ENCODE results near the gene FBXL13. TPM values are rescaled to one million over a fixed set of nuclear protein-coding genes. Genes with fewer than 3 reads are reported as not detected.

FBXL13 gene
- total RNA-seq, 1 donor from 2014 or later, result 2.1 TPM

DNA sequence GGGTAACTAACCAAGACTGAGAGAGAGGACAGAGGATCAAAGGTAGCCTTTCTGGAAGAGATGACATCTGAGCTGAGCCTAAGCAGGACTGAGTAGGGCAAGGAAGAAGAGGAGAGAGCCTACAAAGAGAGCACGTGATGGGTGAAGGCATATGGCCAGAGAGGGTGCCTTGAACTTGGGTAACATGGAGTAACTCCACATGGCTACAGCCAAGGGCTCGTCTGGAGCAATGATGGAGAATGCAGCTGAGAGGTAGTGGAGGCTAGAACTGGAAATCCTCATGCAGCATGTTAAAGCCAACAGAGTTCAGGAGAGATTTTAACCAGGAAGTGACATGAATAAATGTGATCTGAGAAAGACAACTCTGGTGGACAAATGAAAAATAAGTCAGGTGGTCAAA lies 84.0 kb downstream of the FBXL13 start:
- H3K27ac Mint-ChIP-seq (ENCODE audit: unreplicated experiment), result no peak overlapping the region
- TF ChIP-seq, protein P1, sequence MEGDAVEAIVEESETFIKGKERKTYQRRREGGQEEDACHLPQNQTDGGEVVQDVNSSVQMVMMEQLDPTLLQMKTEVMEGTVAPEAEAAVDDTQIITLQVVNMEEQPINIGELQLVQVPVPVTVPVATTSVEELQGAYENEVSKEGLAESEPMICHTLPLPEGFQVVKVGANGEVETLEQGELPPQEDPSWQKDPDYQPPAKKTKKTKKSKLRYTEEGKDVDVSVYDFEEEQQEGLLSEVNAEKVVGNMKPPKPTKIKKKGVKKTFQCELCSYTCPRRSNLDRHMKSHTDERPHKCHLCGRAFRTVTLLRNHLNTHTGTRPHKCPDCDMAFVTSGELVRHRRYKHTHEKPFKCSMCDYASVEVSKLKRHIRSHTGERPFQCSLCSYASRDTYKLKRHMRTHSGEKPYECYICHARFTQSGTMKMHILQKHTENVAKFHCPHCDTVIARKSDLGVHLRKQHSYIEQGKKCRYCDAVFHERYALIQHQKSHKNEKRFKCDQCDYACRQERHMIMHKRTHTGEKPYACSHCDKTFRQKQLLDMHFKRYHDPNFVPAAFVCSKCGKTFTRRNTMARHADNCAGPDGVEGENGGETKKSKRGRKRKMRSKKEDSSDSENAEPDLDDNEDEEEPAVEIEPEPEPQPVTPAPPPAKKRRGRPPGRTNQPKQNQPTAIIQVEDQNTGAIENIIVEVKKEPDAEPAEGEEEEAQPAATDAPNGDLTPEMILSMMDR (conservative IDR thresholded peaks at IDR 0.05), result no peak
- no peaks in the 10 kb centered on the region for H3K4me1 Mint-ChIP-seq
- H3K9me3 Mint-ChIP-seq, result no peaks in the 10 kb centered on the region
- H3K36me3 Mint-ChIP-seq (ENCODE audit: low read depth), result no peaks in the 10 kb centered on the region
- H3K4me3 Mint-ChIP-seq, result no peak overlapping the region
- no peak for DNase-seq (ENCODE audit: low read depth, low spot score)
- H3K27me3 Mint-ChIP-seq (ENCODE audit: low read depth), result no peaks in the 10 kb centered on the region

GRCh38 chr7:102988631-102989560 lies 85.7 kb downstream of the FBXL13 start:
- Mint-ChIP-seq H3K9me3 (no peaks in the 10 kb centered on the region), H3K36me3 (ENCODE audit: low read depth) (no peaks in the 10 kb centered on the region), H3K4me1 (no peaks in the 10 kb centered on the region), H3K27ac (ENCODE audit: unreplicated experiment) (no peak overlapping the region), H3K4me3 (no peak overlapping the region), H3K27me3 (ENCODE audit: low read depth) (no peaks in the 10 kb centered on the region)
- no peak for DNase-seq (ENCODE audit: low read depth, low spot score)
- TF ChIP-seq, protein P1 (conservative IDR thresholded peaks at IDR 0.05), result no peak

GRCh38 chr7:102988088-102988487 lies 86.5 kb downstream of the FBXL13 start:
- TF ChIP-seq, protein P1 (conservative IDR thresholded peaks at IDR 0.05), result no peak
- DNase-seq (ENCODE audit: low read depth, low spot score), result no peak
- no peak overlapping the region for H3K4me3 Mint-ChIP-seq
- no peaks in the 10 kb centered on the region for H3K4me1 Mint-ChIP-seq
- H3K27ac Mint-ChIP-seq (ENCODE audit: unreplicated experiment), result no peak overlapping the region
- no peaks in the 10 kb centered on the region for H3K36me3 Mint-ChIP-seq (ENCODE audit: low read depth)
- H3K9me3 Mint-ChIP-seq, result no peaks in the 10 kb centered on the region
- H3K27me3 Mint-ChIP-seq (ENCODE audit: low read depth), result no peaks in the 10 kb centered on the region

- TF ChIP-seq, protein P1 (conservative IDR thresholded peaks at IDR 0.05), result no peak
- peaks cover 3% of the 10 kb centered on the region for H3K9me3 Mint-ChIP-seq
- no peak for DNase-seq (ENCODE audit: low read depth, low spot score)
- no peaks in the 10 kb centered on the region for H3K27me3 Mint-ChIP-seq (ENCODE audit: low read depth)
- H3K36me3 Mint-ChIP-seq (ENCODE audit: low read depth), result no peaks in the 10 kb centered on the region
- H3K4me3 Mint-ChIP-seq, result no peak overlapping the region
- H3K27ac Mint-ChIP-seq (ENCODE audit: unreplicated experiment), result no peak overlapping the region
- H3K4me1 Mint-ChIP-seq, result no peaks in the 10 kb centered on the region
Observed at GRCh38 chr7:102985176-102985783, 89.3 kb downstream of the FBXL13 start.

DNA sequence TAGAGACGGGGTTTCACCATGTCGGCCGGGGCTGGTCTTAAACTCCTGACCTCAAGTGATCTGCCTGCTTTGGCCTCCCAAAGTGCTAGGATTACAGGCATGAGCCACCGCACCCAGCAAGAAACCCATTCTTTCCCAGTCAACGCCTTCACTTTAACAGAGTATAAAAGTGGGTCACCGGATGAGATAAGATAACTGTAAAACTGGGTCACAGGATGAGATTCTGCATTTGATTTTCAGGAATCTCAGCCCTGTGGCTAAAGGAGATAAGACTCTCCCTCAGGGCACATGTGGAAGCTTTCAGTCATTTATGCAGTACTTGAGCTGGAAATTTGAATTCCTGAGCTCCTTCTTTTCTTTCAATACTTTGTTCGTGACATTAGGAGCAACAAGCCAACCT lies 91.0 kb downstream of the FBXL13 start:
- Mint-ChIP-seq H3K4me3 (no peak overlapping the region), H3K36me3 (ENCODE audit: low read depth) (no peaks in the 10 kb centered on the region), H3K27ac (ENCODE audit: unreplicated experiment) (no peak overlapping the region), H3K4me1 (no peaks in the 10 kb centered on the region), H3K27me3 (ENCODE audit: low read depth) (no peaks in the 10 kb centered on the region), H3K9me3 (peaks cover 3% of the 10 kb centered on the region)
- TF ChIP-seq, protein P1 (conservative IDR thresholded peaks at IDR 0.05), result no peak
- no peak for DNase-seq (ENCODE audit: low read depth, low spot score)
